Testis (tissue), 3 donors: ENCODE results near the gene ANO2. TPM values are rescaled to one million over a fixed set of nuclear protein-coding genes. Genes with fewer than 3 reads are reported as not detected.

Source experiments
- DNase-seq: peaks from one replicate; pipeline ENCODE4 v3.0.0-alpha.2; 2019
- H3K27ac ChIP-seq, 2 donors: fragments of 200-600 bp; sonication (generic); one replicate each; pipeline ENCODE4 v1.5.1; 2019
- H3K27me3 ChIP-seq: fragments of 200-600 bp; sonication (generic); one replicate; pipeline ENCODE4 v1.5.1; 2019
- H3K36me3 ChIP-seq: fragments of 200-600 bp; sonication (generic); one replicate; pipeline ENCODE4 v1.5.1; 2017; ENCODE audit warnings: low read depth; ENCODE audit errors: missing control alignments
- H3K4me1 ChIP-seq: fragments of 200-600 bp; sonication (generic); one replicate; pipeline ENCODE4 v1.5.1; 2019
- H3K4me3 ChIP-seq, 2 donors: fragments of 200-600 bp; sonication (generic); one replicate each; pipeline ENCODE4 v1.5.1; 2017 to 2019
- H3K9me3 ChIP-seq: fragments of 200-600 bp; sonication (generic); one replicate; pipeline ENCODE4 v1.5.1; 2017
- POLR2A ChIP-seq: fragments of 450-650 bp; IDR thresholded peaks from one replicate; pipeline ENCODE4 v1.6.1; 2017; ENCODE audit warnings: antibody characterized with exemption, mild to moderate bottlenecking, moderate library complexity
- WGBS, 2 donors: methylation state at CpG; one replicate each; pipeline ENCODE4 v1.1.5; 2018; 5-methylcytosine and 5-hydroxymethylcytosine counted together
- intact Hi-C: fragments of 100-400 bp; cut with DNase I; formaldehyde crosslinking; loops from one replicate; pipeline ENCODE4 v1.15.1; 2023; ENCODE audit warnings: low total_unique reads
- polyA plus RNA-seq: library from polyadenylated mRNA; stranded (reverse); fragments of 350-450 nt; fragmentation: Illumina TruSeq; extraction: RNeasy Lipid Tissue Mini Kit (QIAGEN cat#74804); gene quantifications from one replicate; pipeline ENCODE4 v1.2.3, GENCODE V29; 2014; ENCODE audit warnings: low read depth, low replicate concordance; ENCODE audit not compliant: insufficient read depth
- total RNA-seq, 2 donors: library from RNA; depleted of rRNA; stranded (reverse); fragments of >200 nt; gene quantifications; one replicate each; pipeline ENCODE4 v1.2.3, GENCODE V29; 2016
- TF ChIP-seq, protein P1 (sequence below), 3 experiments: fragments of 450-650 bp in 2 of 3; fragments of 200-600 bp in 1 of 3; sonication (generic) in 1 of 3; IDR thresholded peaks; one replicate each; pipeline ENCODE4 v1.5.1; 2016 to 2019; ENCODE audit warnings: antibody characterized with exemption in 3 of 3, mild to moderate bottlenecking in 2 of 3, moderate library complexity in 1 of 3

ANO2 gene
- total and polyA plus RNA-seq, 3 donors from 2014 or later = 9.8 to 24.5 (median 24.4) TPM

DNA sequence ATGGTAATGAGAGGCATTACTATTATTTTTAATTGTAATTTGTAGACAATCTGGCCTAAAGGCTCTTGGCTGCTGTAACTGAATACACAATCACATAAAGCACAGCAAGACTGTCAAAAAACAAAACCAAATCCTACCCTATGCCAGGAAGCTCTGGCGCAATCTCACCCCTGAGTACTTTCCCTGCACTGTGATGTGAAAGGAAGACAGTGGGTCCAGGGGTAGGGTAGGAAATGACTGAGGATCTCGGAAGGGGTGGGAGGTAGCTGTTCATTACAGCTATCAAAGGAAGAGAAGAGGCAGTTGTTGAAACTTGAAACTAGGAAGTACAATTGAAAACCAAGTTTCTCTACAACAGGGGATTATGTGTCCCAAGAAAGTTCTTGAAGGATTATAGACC lies 202.8 kb downstream of the ANO2 start:
- Histone ChIP-seq H3K27me3 (no peaks in the 10 kb centered on the region), H3K4me3 (no peak overlapping the region), H3K36me3 (no peaks in the 10 kb centered on the region), H3K4me1 (no peaks in the 10 kb centered on the region), H3K27ac (no peak overlapping the region), H3K9me3 (no peaks in the 10 kb centered on the region)
- WGBS, 2 donors = 83 to 95% methylated on average over 2 of the region's 2 CpGs
- TF ChIP-seq POLR2A = no peak
- TF ChIP-seq, protein P1, sequence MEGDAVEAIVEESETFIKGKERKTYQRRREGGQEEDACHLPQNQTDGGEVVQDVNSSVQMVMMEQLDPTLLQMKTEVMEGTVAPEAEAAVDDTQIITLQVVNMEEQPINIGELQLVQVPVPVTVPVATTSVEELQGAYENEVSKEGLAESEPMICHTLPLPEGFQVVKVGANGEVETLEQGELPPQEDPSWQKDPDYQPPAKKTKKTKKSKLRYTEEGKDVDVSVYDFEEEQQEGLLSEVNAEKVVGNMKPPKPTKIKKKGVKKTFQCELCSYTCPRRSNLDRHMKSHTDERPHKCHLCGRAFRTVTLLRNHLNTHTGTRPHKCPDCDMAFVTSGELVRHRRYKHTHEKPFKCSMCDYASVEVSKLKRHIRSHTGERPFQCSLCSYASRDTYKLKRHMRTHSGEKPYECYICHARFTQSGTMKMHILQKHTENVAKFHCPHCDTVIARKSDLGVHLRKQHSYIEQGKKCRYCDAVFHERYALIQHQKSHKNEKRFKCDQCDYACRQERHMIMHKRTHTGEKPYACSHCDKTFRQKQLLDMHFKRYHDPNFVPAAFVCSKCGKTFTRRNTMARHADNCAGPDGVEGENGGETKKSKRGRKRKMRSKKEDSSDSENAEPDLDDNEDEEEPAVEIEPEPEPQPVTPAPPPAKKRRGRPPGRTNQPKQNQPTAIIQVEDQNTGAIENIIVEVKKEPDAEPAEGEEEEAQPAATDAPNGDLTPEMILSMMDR (IDR thresholded peaks at IDR 0.05) = no peak
- no peak for DNase-seq
- intact Hi-C loops = no loop called here

DNA sequence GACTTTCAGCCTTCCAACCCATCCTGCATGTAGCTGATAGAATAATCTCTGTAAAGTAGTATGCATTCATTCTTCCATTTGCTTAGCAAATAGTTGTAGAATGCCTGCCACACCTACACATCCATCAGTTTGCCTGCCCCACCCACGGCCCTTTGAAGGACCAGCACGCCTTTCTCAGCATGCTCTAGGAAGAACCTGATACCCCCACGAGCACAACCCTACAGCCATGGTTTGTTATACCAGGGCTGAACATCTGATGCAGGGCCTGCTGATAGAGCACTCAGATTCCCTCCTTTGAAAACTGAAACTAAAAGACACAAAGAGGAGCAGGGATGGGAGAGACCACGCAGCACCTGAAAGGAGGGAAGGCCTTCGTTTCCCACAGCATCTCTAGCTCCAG lies 205.1 kb downstream of the ANO2 start:
- Histone ChIP-seq H3K9me3 (no peaks in the 10 kb centered on the region), H3K4me3 (no peak overlapping the region), H3K36me3 (no peaks in the 10 kb centered on the region), H3K4me1 (no peaks in the 10 kb centered on the region), H3K27me3 (no peaks in the 10 kb centered on the region), H3K27ac (no peak overlapping the region)
- intact Hi-C loops = no loop called here
- 77 to 86% methylated on average over 5 of the region's 5 CpGs for whole genome bisulfite sequencing, 2 donors
- no peak for DNase-seq
- TF ChIP-seq, protein P1 (IDR thresholded peaks at IDR 0.05) = no peak
- TF ChIP-seq POLR2A = no peak

DNA sequence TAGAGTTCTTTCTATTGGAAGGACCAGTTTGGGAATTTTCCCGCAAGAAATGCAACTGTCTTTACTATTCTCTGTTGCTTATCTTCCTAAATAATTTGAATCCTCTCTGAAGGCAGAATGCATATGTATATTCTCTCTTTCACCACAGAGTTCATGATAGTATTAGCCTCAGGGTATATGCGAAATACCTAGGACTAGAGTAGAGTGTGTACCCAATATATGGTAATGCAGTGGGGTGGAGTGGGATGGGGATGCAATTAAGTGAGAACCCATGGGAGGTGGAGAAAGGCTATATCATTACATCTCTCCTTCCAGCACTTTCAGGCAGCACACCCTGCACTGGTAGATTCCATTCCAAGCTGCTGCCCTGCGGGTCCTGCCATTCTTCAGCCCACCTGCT lies 207.3 kb downstream of the ANO2 start:
- intact Hi-C loops = no loop called here
- no peaks in the 10 kb centered on the region for H3K4me1 ChIP-seq
- 95 to 98% methylated on average over 3 of the region's 3 CpGs for WGBS, 2 donors
- TF ChIP-seq POLR2A = no peak
- TF ChIP-seq, protein P1 (IDR thresholded peaks at IDR 0.05) = no peak
- no peak for DNase-seq
- no peak overlapping the region for H3K27ac ChIP-seq
- no peak overlapping the region for H3K4me3 ChIP-seq
- no peaks in the 10 kb centered on the region for H3K36me3 ChIP-seq
- no peaks in the 10 kb centered on the region for H3K27me3 ChIP-seq
- H3K9me3 ChIP-seq = no peaks in the 10 kb centered on the region

DNA sequence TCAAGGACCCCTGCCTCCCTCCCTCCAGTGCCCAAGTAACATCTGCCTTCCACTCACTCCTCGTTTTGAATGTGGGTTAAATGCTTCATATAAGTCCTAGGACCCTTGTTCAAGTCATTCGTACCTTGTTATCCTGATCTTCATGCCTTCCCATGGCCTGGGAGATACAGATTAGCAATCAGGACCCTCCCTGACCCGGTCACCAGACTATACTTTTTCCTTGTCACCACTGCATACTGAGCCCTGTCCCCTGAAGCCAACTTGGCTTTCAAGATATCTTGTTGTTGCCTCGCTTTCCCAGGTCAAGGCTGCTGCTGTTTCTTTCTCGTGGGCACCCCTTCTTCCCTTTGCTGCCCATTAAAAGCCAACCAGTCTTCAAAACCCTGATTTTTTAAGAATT lies 208.5 kb downstream of the ANO2 start:
- intact Hi-C loops = no loop called here
- Histone ChIP-seq H3K27me3 (no peaks in the 10 kb centered on the region), H3K36me3 (no peaks in the 10 kb centered on the region), H3K9me3 (no peaks in the 10 kb centered on the region), H3K27ac (no peak overlapping the region), H3K4me3 (no peak overlapping the region), H3K4me1 (no peaks in the 10 kb centered on the region)
- WGBS, 2 donors = 79 to 85% methylated on average over 5 of the region's 5 CpGs
- no peak for DNase-seq
- TF ChIP-seq, protein P1 (IDR thresholded peaks at IDR 0.05) = no peak
- no peak for TF ChIP-seq POLR2A

DNA sequence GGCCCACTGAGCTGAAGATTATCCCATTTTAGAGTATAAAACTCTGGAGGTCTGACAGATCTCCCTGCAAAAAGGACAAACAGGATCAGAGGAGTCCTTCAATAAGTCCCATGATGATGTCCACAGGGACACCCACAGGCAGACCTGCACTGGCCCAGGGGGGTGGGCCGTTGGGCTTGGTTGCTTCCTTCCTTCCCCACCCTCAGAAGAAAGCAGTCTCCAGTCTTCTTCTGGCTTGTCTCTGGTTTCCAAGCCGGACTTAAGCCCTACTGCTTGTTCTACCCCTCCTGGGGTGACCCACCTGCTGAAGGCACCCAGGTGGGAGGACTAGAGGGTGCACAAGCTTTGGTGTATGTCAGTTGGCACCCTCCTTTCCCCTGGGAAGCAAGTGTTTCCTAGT lies 209.0 kb downstream of the ANO2 start:
- no peaks in the 10 kb centered on the region for H3K27me3 ChIP-seq
- H3K4me1 ChIP-seq = no peaks in the 10 kb centered on the region
- no peak overlapping the region for H3K4me3 ChIP-seq
- H3K36me3 ChIP-seq = no peaks in the 10 kb centered on the region
- DNase-seq = no peak
- no peaks in the 10 kb centered on the region for H3K9me3 ChIP-seq
- no peak overlapping the region for H3K27ac ChIP-seq
- intact Hi-C loops = no loop called here
- WGBS, 2 donors = 85 to 95% methylated on average over 2 of the region's 2 CpGs
- TF ChIP-seq, protein P1 (IDR thresholded peaks at IDR 0.05) = no peak
- no peak for TF ChIP-seq POLR2A
